Central memory CD8-positive, alpha-beta T cell (primary cell): ENCODE measurements around the gene VPS13C.
"Not testable (repeated sequence)": the region's sequence is repeated elsewhere in the genome, so short reads cannot be mapped to it uniquely, and the experiment has no call there.

Experiments used
- ATAC-seq: fragments of 150-1000 bp; cut with Tn5 transposase; replicated peaks from 2 replicates; pipeline ENCODE4 v1.10.0; 2022; ENCODE audit warnings: mild to moderate bottlenecking, moderate FRiP score, moderate number of reproducible peaks; ENCODE audit not compliant: poor library complexity, severe bottlenecking; ENCODE audit errors: extremely low read depth
- DNase-seq, 2 donors: peaks; one replicate each; pipeline ENCODE4 v3.0.0; 2021; ENCODE audit warnings: low spot score in 2 of 2
- H3K27ac Mint-ChIP-seq: one replicate; pipeline ENCODE4 v1.8.0; 2022; ENCODE audit warnings: low read depth, mild to moderate bottlenecking, moderate library complexity, mixed read lengths
- H3K27me3 Mint-ChIP-seq: one replicate; pipeline ENCODE4 v1.8.0; 2022; ENCODE audit warnings: mixed read lengths
- H3K36me3 Mint-ChIP-seq: one replicate; pipeline ENCODE4 v1.8.0; 2022; ENCODE audit warnings: mild to moderate bottlenecking, moderate library complexity, mixed read lengths; ENCODE audit not compliant: insufficient read depth
- H3K4me1 Mint-ChIP-seq: one replicate; pipeline ENCODE4 v1.8.0; 2022; ENCODE audit warnings: mixed read lengths
- H3K4me3 Mint-ChIP-seq: one replicate; pipeline ENCODE4 v1.8.0; 2022; ENCODE audit warnings: mild to moderate bottlenecking, moderate library complexity, mixed read lengths
- H3K9me3 Mint-ChIP-seq: one replicate; pipeline ENCODE4 v1.8.0; 2022; ENCODE audit warnings: mixed read lengths

Gene VPS13C

DNA sequence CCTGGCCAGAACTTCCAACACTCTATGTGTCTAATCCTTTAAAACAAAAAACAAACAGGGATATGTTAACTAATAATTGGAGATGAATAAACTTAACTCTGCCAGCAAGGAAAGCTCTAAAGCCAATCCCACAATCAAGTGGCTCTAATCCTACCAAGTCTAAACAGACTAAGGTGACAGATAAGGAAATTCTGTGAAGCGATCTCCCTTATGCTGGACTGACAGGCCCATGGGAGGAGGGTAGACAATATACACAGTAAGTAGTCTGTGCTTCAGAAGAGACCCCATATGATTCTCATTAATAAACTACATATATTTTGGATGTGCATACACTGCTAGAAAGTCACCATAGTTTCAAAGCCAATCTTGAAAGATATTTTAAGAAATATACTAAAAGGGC, 10.1 kb downstream of the VPS13C start:
- no peak for DNase-seq
- H3K27ac Mint-ChIP-seq = no peak overlapping the region
- H3K27me3 Mint-ChIP-seq = no peaks in the 10 kb centered on the region
- no peaks in the 10 kb centered on the region for H3K9me3 Mint-ChIP-seq
- H3K4me1 Mint-ChIP-seq = peaks cover 51% of the 10 kb centered on the region
- no peak overlapping the region for H3K4me3 Mint-ChIP-seq
- H3K36me3 Mint-ChIP-seq = no peaks in the 10 kb centered on the region
- no peak for ATAC-seq

DNA sequence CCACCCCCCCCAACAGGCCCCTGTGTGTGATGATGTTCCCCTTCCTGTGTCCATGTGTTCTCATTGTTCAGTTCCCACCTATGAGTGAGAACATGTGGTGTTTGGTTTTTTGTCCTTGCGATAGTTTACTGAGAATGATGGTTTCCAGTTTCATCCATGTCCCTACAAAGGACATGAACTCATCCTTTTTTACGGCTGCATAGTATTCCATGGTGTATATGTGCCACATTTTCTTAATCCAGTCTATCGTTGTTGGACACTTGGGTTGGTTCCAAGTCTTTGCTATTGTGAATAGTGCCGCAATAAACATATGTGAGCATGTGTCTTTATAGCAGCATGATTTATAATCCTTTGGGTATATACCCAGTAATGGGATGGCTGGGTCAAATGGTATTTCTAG, 12.0 kb downstream of the VPS13C start:
- not testable (repeated sequence) for ATAC-seq, H3K9me3 Mint-ChIP-seq, DNase-seq, H3K27ac Mint-ChIP-seq, H3K36me3 Mint-ChIP-seq, H3K4me3 Mint-ChIP-seq, H3K27me3 Mint-ChIP-seq
- peaks cover 39% of the 10 kb centered on the region for H3K4me1 Mint-ChIP-seq

DNA sequence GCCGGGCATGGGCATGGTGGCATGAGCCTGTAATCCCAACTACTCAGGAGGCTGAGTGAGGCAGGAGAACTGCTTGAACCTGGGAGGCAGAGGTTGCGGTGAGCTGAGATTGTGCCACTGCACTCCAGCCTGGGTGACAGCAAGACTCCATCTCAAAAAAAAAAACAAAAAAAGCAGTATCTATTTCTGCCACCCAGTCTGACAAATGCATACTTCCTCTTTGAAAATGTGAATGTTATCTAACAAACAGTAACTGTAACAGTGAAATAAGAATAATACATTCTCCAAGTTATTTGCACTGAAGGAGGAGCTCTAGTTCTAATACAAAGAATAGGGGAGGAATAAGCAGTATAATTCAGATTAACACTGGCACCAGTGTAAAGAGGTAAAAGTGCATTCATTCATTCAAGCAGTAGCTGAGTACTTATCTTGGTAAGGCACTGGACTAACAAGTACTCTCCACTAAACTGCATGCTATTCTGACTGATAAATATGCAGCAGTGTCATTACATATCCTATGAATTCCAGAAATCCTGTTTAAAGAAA, 12.9 kb downstream of the VPS13C start:
- no peak overlapping the region for H3K4me3 Mint-ChIP-seq
- H3K36me3 Mint-ChIP-seq = peaks cover 2% of the 10 kb centered on the region
- no peaks in the 10 kb centered on the region for H3K9me3 Mint-ChIP-seq
- DNase-seq (no peak), ATAC-seq (no peak)
- no peak overlapping the region for H3K27ac Mint-ChIP-seq
- H3K4me1 Mint-ChIP-seq = peaks cover 35% of the 10 kb centered on the region
- H3K27me3 Mint-ChIP-seq = no peaks in the 10 kb centered on the region

DNA sequence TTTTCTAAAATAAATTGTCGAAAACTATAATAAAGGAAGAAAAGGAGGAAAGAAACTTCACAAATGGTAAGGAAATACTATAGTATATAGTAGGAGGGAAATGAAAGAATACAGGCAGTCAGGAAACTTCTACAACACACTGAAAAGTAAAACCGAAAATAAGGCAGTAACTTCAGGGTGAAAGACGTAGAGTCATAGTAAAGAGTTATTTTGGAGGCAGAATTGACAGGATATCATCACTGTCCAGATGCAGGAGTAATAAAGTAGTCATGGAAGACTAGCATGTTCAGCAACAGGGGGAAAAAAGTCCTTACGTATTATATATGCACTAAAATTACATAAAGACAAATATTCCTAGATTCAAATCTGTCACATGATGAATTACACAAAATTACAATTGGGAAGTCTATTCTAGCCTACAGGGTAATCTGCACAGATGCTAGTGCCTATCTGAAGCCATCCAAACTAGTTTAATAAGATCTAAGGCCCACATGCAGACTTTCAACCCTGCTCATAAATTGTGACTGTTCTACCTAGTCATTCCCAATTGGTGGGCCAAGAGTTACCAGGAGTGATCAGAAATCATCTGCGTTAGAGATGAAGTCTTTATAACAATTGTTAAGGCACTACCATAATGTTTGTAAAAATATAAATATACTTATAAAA, 14.0 kb downstream of the VPS13C start:
- ATAC-seq = no peak
- Mint-ChIP-seq H3K27me3 (no peaks in the 10 kb centered on the region), H3K36me3 (peaks cover 2% of the 10 kb centered on the region), H3K4me3 (no peak overlapping the region), H3K4me1 (peaks cover 28% of the 10 kb centered on the region), H3K27ac (peak overlapping the region; percentile 26), H3K9me3 (no peaks in the 10 kb centered on the region)
- DNase-seq = no peak

DNA sequence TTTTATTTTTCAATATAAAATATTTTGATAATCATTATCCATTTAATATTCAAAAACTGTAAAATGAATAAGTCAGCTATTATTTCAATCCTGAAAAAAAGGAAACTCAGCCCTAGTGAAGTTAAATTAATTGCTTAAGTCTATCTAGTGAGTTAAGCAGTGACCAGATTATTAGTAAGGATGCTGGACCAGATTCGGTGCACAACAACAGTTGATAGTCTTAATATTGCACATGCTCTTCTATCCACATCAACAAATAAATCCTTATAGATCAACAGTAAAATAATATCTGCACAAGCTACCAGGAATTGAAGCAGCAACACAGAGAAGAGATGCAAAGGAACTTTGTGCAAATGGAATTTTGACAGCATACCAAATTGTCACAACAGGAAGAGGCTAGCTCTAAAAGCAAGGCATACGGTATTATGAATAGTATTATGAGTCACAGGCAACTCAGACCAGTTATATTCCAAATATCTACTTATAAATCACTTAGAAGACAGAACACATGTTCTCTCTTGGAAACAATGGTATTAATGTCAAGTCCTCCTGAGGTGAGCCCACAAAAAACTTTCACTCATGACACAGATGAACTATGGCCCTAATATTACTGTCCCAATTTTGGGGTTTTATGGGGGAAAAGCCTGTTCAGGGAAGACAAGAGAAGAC, 24.9 kb downstream of the VPS13C start:
- Mint-ChIP-seq H3K4me3 (no peak overlapping the region), H3K36me3 (peaks cover 24% of the 10 kb centered on the region), H3K27me3 (no peaks in the 10 kb centered on the region), H3K9me3 (peaks cover 4% of the 10 kb centered on the region), H3K27ac (no peak overlapping the region), H3K4me1 (peaks cover 32% of the 10 kb centered on the region)
- no peak for ATAC-seq
- DNase-seq = no peak

DNA sequence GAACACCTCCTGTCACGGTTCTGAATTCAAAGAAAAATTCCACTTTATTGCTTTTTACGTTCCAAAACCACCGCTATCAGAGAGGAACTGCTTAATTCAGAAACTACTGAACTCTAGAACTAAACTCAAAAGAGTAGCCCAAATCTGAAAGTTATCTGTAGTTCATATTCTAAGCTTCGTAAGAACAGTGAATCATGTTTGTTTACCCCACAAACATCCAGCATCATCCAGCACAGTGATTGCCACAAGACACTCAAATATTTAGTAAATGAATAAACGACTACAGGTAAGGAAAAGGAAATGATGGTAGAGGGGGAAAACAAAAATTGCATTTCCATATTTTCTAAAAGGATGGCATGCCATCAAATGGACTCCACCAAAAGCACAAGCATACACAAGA, 32.3 kb downstream of the VPS13C start:
- no peak for DNase-seq
- H3K27ac Mint-ChIP-seq = no peak overlapping the region
- no peaks in the 10 kb centered on the region for H3K27me3 Mint-ChIP-seq
- H3K4me1 Mint-ChIP-seq = peaks cover 12% of the 10 kb centered on the region
- ATAC-seq = no peak
- no peak overlapping the region for H3K4me3 Mint-ChIP-seq
- peaks cover 22% of the 10 kb centered on the region for H3K36me3 Mint-ChIP-seq
- H3K9me3 Mint-ChIP-seq = no peaks in the 10 kb centered on the region

DNA sequence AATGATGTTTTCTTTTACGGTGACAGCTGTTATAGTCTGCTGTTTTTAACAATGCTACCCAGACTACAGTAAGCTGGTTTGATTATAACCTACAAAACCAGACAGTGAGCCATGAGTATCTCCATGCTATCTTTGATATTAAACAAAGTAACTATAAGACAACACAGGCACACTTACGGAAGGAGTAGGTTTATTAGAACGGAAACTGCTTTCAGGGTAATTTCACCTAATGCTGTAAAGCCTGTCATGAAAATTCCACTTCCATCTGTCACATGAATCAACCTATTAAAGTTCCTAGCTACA, 33.0 kb downstream of the VPS13C start:
- no peak overlapping the region for H3K27ac Mint-ChIP-seq
- H3K4me1 Mint-ChIP-seq = peaks cover 12% of the 10 kb centered on the region
- ATAC-seq = no peak
- H3K27me3 Mint-ChIP-seq = no peaks in the 10 kb centered on the region
- H3K36me3 Mint-ChIP-seq = peaks cover 20% of the 10 kb centered on the region
- no peak for DNase-seq
- no peak overlapping the region for H3K4me3 Mint-ChIP-seq
- no peaks in the 10 kb centered on the region for H3K9me3 Mint-ChIP-seq

DNA sequence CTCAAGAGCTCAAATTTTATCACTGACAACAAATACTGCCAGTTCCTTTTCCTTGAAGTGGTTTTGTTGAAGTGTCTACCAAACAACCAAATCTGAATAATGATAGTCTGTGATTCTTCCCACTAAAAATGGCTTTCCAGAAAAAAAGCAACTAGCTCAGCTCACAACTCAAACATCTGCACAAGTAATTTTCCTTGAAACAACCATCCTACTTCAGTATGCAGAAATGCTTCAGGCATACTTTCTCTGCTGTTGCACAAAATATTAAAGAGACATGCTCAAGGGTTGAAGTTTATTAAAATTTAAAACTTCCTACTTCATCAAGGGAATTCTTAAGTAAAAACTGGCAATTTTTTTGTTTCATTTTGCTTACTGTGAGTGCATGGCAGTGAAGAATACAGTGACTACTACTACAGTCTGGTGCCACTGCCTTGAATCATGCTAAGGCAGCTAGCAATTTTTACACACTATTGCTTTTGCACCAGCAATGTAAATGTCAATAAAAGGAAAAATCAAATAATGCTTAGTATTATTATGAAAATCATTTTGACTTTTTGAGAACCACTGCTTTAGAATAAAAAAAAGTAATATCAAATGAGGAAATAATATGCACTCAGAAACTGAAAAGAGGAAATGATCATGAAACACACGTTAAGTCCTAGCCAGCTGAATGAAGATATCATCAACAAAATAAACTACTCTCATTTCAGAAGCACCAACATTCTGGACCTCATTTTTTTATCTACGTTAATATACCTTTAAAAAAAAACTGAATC, 33.6 kb downstream of the VPS13C start:
- Mint-ChIP-seq H3K4me3 (no peak overlapping the region), H3K27ac (no peak overlapping the region), H3K27me3 (no peaks in the 10 kb centered on the region), H3K36me3 (peaks cover 20% of the 10 kb centered on the region), H3K9me3 (no peaks in the 10 kb centered on the region), H3K4me1 (peaks cover 12% of the 10 kb centered on the region)
- ATAC-seq (no peak), DNase-seq (no peak)

DNA sequence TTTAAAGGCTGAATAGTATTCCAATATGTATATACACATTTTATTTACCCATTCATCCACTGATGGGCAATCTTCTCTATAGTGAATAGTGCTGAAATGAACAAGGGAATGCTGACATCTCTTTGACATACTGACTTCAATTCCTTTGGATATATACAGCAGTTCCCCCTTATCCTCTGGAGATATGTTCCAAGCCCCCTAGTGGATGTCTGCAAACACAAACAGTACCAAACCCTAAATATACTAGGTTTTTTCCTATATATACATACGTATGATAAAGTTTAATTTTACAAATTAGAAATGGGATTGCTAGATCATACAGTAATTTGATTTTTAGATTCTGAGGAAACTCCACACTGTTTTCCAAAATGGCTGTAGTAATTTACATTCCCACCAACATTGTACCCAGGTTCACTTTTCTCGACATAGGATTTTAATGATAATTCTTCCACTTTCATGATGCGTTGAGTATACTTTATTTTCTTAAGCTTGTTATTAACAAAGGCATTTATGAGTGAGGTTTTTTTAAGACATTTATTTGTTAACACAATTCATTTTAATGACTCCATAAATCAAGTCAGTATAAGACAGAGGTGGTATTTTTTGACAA, 38.2 kb downstream of the VPS13C start:
- no peaks in the 10 kb centered on the region for H3K27me3 Mint-ChIP-seq
- H3K9me3 Mint-ChIP-seq = no peaks in the 10 kb centered on the region
- ATAC-seq (no peak), DNase-seq (no peak)
- H3K4me1 Mint-ChIP-seq = peaks cover 6% of the 10 kb centered on the region
- peaks cover 21% of the 10 kb centered on the region for H3K36me3 Mint-ChIP-seq
- H3K4me3 Mint-ChIP-seq = no peak overlapping the region
- H3K27ac Mint-ChIP-seq = no peak overlapping the region

DNA sequence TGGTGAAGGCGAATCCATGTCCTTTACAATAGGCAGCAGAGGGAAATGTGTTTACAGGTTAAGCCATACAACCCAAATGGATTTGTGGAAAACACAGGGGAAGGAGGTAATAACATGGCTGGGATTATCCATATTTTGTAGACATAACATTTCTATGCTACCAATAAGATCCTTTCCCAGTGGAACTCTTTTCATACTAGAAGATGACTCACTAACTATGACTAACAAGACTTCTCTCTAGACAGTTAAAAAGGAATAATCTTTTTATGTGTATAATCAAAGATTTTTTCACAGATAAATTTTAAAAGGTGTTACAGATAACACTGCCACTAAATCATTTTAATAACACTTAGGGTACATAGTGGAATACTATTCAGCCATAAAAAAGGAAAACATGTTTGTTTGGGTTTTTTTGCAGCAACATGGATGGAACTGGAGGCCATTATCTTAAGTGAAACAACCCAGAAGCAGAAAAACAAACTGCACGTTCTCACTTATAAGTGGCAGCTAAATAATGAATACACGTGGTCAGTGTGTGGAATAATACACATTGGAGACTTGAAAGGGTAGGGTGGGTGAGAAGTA, 39.6 kb downstream of the VPS13C start:
- Mint-ChIP-seq H3K36me3 (peaks cover 17% of the 10 kb centered on the region), H3K9me3 (peaks cover 5% of the 10 kb centered on the region)

DNA sequence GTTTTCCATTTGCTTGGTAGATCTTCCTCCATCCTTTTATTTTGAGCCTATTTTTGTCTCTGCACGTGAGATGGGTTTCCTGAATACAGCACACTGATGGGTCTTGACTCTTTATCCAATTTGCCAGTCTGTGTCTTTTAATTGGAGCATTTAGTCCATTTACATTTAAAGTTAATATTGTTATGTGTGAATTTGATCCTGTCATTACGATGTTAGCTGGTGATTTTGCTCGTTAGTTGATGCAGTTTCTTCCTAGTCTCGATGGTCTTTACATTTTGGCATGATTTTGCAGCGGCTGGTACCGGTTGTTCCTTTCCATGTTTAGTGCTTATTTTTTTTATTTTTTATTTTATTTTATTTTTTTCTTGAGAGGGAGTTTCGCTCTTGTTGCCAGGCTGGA, 54.9 kb downstream of the VPS13C start:
- not testable (repeated sequence) for H3K4me3 Mint-ChIP-seq, H3K27ac Mint-ChIP-seq, ATAC-seq, H3K4me1 Mint-ChIP-seq, H3K9me3 Mint-ChIP-seq, H3K27me3 Mint-ChIP-seq, DNase-seq
- peaks cover 28% of the 10 kb centered on the region for H3K36me3 Mint-ChIP-seq

More for the DNA sequence above, 39.6 kb downstream of the VPS13C start:
- no peak for DNase-seq
- no peak overlapping the region for H3K4me3 Mint-ChIP-seq
- no peak for ATAC-seq
- peaks cover 6% of the 10 kb centered on the region for H3K4me1 Mint-ChIP-seq
- H3K27ac Mint-ChIP-seq = no peak overlapping the region
- H3K27me3 Mint-ChIP-seq = no peaks in the 10 kb centered on the region

DNA sequence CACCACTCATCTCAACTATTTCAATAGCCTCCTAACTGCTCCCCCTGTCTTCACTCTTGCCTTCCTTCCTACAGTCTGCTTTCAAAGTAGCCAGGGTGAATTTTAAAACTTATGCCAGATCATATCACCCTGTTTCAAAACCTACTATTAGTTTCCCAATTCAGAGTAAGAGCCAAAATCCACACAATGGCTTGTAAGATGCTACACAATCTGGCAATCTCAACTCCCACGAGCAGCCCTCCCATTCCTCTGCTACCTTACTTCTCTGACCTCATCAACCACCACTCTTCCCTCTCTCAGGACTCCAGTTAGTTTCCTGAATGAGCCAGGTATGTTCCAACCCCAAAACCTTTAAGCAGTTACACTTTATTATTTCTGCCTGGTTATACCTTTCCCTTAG, 62.5 kb downstream of the VPS13C start:
- DNase-seq (no peak), ATAC-seq (no peak)
- Mint-ChIP-seq H3K27ac (peak overlapping the region; percentile 26), H3K9me3 (no peaks in the 10 kb centered on the region), H3K36me3 (peaks cover 8% of the 10 kb centered on the region), H3K4me3 (no peak overlapping the region), H3K4me1 (peaks cover 6% of the 10 kb centered on the region), H3K27me3 (no peaks in the 10 kb centered on the region)
